ENCODE measurements around the gene CARD6. TPM values are rescaled to one million over a fixed set of nuclear protein-coding genes. Genes with fewer than 3 reads are reported as not detected.

Gene CARD6
- total and polyA plus RNA-seq, 2 of the 13 experiments (the other 11 are each of a cell fraction or from before 2014, with no cell fraction given) = 0.33 to 1.4 TPM

- 0 out of 4 replicates have a peak, but pooled peaks of 1 of the 2 experiments have one; percentile 13 for TF ChIP-seq EP300 (IDR thresholded peaks at IDR 0.05; ENCODE audit: low read depth in 2 of 2, low read length in 2 of 2)
- no peak for TF ChIP-seq EP300 (CRISPR knock-in tag; IDR thresholded peaks at IDR 0.05; ENCODE audit: borderline replicate concordance)
- 0 out of 2 replicates have a peak, but pooled peaks have one; percentile 14 for TF ChIP-seq ARID3A (IDR thresholded peaks at IDR 0.05; ENCODE audit: low read depth, low read length)
- TF ChIP-seq GPBP1L1 (CRISPR knock-in tag; IDR thresholded peaks at IDR 0.05) = no peak
- TF ChIP-seq E2F5 (CRISPR knock-in tag; conservative IDR thresholded peaks at IDR 0.05) = no peak
- TF ChIP-seq ELF3 (CRISPR knock-in tag; IDR thresholded peaks at IDR 0.05) = 0 out of 2 replicates have a peak, but pooled peaks have one; percentile 25
- TF ChIP-seq POGZ (CRISPR knock-in tag; IDR thresholded peaks at IDR 0.05) = peak; percentile 44; the same call in 1 of the 2 replicates
- peak; percentile 19; the same call in 1 of the 2 replicates for TF ChIP-seq ARID5B (CRISPR knock-in tag; IDR thresholded peaks at IDR 0.05)
- no peak for TF ChIP-seq SOX13 (IDR thresholded peaks at IDR 0.05)
- peak in 1 of 2 experiments; percentile 32; a peak in 1 of 4 replicates for TF ChIP-seq SOX13 (CRISPR knock-in tag; conservative IDR thresholded peaks at IDR 0.05 in 1 of 2, IDR thresholded peaks at IDR 0.05 in 1 of 2)
- peak; percentile 29 for TF ChIP-seq FOXA3 (CRISPR knock-in tag; IDR thresholded peaks at IDR 0.05)
- peak; percentile 28 for TF ChIP-seq MED8 (CRISPR knock-in tag; IDR thresholded peaks at IDR 0.05; ENCODE audit: insufficient replicate concordance)
- peak; percentile 90; the same call in 1 of the 2 replicates for TF ChIP-seq ZNF281 (CRISPR knock-in tag; IDR thresholded peaks at IDR 0.05; ENCODE audit: borderline replicate concordance)
- no peak for TF ChIP-seq ZNF598 (CRISPR knock-in tag; IDR thresholded peaks at IDR 0.05; ENCODE audit: borderline replicate concordance)
- TF ChIP-seq GATAD2A (CRISPR knock-in tag; IDR thresholded peaks at IDR 0.05) = 0 out of 2 replicates have a peak, but pooled peaks have one; percentile 36
These were observed 39.2 kb upstream of the CARD6 start (continued) for GRCh38 chr5:40801771-40802562.
